Muscle layer of colon (tissue), 2 donors: Measurements from ENCODE around the gene ERBB4.
"Not testable (repeated sequence)": the region's sequence is repeated elsewhere in the genome, so short reads cannot be mapped to it uniquely, and the experiment has no call there.

ENCODE experiments used
- H3K27ac ChIP-seq: one replicate; pipeline ENCODE4 v1.7.0; 2013; ENCODE audit warnings: low read depth, mild to moderate bottlenecking, low read length, moderate library complexity
- H3K27me3 ChIP-seq, 2 donors: one replicate each; pipeline ENCODE4 v1.7.0; 2013; ENCODE audit warnings: low read length in 2 of 2, mild to moderate bottlenecking in 2 of 2; ENCODE audit not compliant: insufficient read depth in 2 of 2, control insufficient read depth in 1 of 2
- H3K36me3 ChIP-seq: one replicate; pipeline ENCODE4 v1.7.0; 2013; ENCODE audit warnings: mild to moderate bottlenecking, low read length; ENCODE audit not compliant: insufficient read depth
- H3K4me1 ChIP-seq: one replicate; pipeline ENCODE4 v1.7.0; 2013; ENCODE audit warnings: mild to moderate bottlenecking, low read length; ENCODE audit not compliant: insufficient read depth
- H3K4me3 ChIP-seq, 2 donors: one replicate each; pipeline ENCODE4 v1.7.0; 2013; ENCODE audit warnings: low read length in 2 of 2, low read depth in 1 of 2, mild to moderate bottlenecking in 1 of 2, moderate library complexity in 1 of 2
- H3K9ac ChIP-seq: one replicate; pipeline ENCODE4 v1.7.0; 2013; ENCODE audit warnings: low read length
- H3K9me3 ChIP-seq: one replicate; pipeline ENCODE4 v1.7.0; 2013; ENCODE audit warnings: mild to moderate bottlenecking, low read length
- donor health status: abdominal sarcoma.
- donor health status: Adenocarcinoma of cecum.

ERBB4 gene

DNA sequence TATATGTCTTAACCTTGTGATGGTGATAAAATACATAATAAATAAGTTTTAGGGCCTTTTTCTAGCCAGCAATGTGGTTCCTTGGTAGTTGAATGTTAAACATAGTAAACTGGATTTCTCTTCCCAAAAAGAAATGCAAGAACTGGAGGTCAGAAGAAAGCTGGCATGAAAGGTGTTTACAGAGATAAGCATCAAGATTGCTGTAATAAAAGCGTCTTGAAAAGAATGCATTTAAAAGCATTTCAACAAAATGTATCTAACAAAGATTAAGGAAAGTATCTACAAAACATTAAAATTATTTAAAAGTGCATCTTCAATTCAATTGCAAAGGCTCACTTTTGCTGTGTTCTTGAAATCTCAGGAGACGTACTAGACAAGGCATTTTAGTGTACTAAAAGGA, 419.0 kb downstream of the ERBB4 start:
- H3K4me1 ChIP-seq = no peaks in the 10 kb centered on the region
- H3K9ac ChIP-seq = no peak overlapping the region
- no peak overlapping the region for H3K4me3 ChIP-seq
- no peak overlapping the region for H3K27ac ChIP-seq
- H3K27me3 ChIP-seq = no peaks in the 10 kb centered on the region
- no peaks in the 10 kb centered on the region for H3K9me3 ChIP-seq
- no peaks in the 10 kb centered on the region for H3K36me3 ChIP-seq

DNA sequence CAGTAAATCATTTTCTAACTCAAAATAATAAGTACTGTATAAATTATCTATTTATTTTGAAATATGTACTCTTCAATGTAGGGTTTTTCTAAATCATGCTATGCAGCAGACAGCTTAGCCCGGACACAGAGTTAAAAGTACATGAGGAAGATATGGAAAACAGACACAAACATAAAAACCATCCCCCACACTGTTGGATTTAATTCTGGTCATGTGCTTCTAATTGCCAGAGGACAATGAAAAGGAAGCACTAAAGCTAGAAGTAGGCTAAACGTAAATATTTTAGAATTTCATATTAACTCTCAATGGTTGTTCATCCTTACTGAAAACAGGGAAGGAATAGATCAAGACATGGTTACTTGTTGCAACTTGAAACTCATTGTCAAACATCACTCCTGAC, 420.7 kb downstream of the ERBB4 start:
- Histone ChIP-seq H3K4me3 (no peak overlapping the region), H3K27ac (no peak overlapping the region), H3K9me3 (no peaks in the 10 kb centered on the region), H3K4me1 (no peaks in the 10 kb centered on the region), H3K36me3 (no peaks in the 10 kb centered on the region), H3K9ac (no peak overlapping the region), H3K27me3 (no peaks in the 10 kb centered on the region)

DNA sequence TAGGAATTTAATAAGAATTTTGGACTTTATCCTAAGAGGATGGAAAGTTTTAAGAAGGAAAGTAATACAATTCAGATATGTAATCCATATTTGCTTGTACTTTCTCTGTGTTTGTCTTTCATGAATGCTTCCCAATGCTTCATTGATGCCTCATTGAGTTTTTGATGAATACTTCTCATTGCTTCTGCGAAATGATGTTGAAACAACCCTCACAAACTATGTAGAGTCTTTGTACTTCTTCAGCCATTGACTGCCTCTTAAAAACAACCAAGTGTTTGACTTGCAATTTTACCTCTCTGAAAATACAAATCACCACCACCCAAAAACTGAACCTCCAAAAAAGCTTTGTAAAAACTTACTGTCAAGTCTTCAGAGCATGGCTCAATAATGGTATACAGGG, 424.1 kb downstream of the ERBB4 start:
- Histone ChIP-seq H3K27ac (no peak overlapping the region), H3K27me3 (no peaks in the 10 kb centered on the region), H3K4me3 (no peak overlapping the region), H3K36me3 (no peaks in the 10 kb centered on the region), H3K9ac (no peak overlapping the region), H3K9me3 (no peaks in the 10 kb centered on the region), H3K4me1 (no peaks in the 10 kb centered on the region)

DNA sequence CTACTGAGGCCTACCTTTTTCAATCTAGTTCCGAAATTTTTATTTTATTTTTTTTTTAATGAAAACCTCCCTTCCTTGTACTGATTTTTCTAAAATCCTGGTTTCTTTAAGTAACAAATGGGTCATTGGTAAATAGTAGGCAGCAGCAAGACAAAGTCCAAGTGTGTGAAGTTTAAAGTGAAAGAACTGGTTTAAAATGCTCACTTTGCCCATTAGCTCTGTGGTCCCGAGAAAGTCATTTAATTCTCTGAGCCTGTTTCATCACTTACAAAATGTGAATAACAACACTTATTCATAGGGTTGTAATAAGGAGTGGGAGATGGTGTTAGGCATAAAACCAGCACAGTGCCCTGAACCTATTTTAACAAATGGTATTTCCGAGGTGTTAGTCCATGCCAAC, 426.2 kb downstream of the ERBB4 start:
- Histone ChIP-seq H3K27ac (no peak overlapping the region), H3K4me3 (no peak overlapping the region), H3K4me1 (no peaks in the 10 kb centered on the region), H3K27me3 (no peaks in the 10 kb centered on the region), H3K9me3 (no peaks in the 10 kb centered on the region), H3K36me3 (no peaks in the 10 kb centered on the region), H3K9ac (no peak overlapping the region)

DNA sequence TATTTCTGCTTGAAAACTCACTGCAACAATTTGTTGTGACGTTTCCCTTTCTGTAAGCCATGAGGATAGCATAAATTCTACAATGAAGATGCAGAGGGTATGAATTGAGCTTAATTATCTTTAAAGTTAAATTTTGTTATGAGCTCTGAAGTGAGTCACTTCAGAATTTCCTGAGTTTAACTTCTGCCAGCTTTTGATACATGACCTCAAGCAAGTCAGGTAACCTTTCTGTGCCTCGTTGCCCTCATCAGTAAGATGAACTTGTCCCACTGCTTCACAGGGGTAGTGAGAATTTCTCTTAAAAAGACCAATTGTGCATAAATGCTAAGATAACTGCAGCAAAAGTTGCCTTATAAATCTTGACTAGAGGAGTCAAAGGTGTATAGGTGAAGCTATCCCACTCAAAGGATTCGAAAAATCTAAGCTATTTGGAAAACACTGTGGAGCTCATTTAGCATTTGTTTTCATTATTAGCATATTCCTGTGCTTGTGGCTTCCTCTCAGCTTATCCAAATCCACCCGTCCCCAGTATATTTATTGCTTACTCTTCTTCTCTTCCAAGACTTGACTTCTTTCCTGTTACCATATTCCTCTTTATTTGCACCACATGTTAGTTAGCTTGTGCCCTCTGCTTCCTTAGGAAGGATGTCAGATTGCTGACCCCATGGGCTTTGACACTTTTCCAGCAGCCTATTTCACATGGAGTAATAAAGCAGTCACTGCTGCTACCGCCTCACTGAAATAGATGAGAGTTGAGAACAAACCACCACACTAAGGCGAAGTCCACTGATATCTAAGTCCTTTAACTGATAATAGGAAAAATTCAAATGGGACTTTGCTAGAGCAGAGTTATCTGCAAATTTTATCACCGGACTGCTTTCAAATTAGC, 428.6 kb downstream of the ERBB4 start:
- H3K9me3 ChIP-seq = no peaks in the 10 kb centered on the region

DNA sequence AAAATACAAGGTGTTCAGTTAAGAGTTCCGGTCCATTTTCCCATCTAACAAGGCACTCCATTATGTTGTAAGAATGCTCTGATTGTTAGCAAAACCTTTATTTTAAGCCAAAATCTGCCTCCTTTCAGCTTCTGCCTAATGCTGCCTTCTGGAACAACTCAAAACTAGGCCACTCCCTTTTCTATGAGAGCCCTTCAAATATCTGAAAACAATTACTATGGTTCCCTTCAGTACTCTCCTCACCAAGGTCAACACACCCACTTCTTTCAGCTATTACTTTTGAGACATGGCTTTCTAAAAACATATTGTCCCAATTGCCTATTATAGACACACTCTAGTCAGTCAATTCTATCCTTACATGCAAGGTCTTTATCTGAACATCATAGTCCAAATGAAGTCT, 429.4 kb downstream of the ERBB4 start:
- Histone ChIP-seq H3K36me3 (no peaks in the 10 kb centered on the region), H3K4me3 (no peak overlapping the region), H3K27ac (no peak overlapping the region), H3K9ac (no peak overlapping the region), H3K9me3 (no peaks in the 10 kb centered on the region), H3K27me3 (no peaks in the 10 kb centered on the region), H3K4me1 (no peaks in the 10 kb centered on the region)

More for the DNA sequence above, 428.6 kb downstream of the ERBB4 start:
- no peak overlapping the region for H3K4me3 ChIP-seq
- no peaks in the 10 kb centered on the region for H3K4me1 ChIP-seq
- H3K9ac ChIP-seq = no peak overlapping the region
- no peak overlapping the region for H3K27ac ChIP-seq
- no peaks in the 10 kb centered on the region for H3K36me3 ChIP-seq
- no peaks in the 10 kb centered on the region for H3K27me3 ChIP-seq

DNA sequence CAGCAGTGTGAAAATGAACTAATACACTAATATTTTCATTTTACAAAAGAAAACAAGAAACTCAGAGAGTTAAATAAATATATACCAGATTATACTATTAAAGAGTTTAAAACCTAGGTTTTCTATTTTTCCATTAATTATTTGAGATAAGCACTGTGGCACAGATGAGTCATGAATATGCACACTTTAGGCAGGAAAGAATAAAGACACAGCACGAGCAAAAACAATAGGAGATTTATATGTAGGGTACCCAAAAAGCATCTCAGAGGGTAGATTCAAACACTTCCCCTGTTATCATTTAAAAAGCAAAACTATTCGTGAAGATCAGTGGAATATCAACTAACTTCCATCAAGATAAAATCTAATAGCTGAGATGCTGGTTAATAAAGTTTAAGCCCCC, 430.6 kb downstream of the ERBB4 start:
- Histone ChIP-seq H3K36me3 (no peaks in the 10 kb centered on the region), H3K27me3 (no peaks in the 10 kb centered on the region), H3K4me1 (no peaks in the 10 kb centered on the region), H3K9me3 (no peaks in the 10 kb centered on the region), H3K27ac (no peak overlapping the region), H3K9ac (no peak overlapping the region), H3K4me3 (no peak overlapping the region)

DNA sequence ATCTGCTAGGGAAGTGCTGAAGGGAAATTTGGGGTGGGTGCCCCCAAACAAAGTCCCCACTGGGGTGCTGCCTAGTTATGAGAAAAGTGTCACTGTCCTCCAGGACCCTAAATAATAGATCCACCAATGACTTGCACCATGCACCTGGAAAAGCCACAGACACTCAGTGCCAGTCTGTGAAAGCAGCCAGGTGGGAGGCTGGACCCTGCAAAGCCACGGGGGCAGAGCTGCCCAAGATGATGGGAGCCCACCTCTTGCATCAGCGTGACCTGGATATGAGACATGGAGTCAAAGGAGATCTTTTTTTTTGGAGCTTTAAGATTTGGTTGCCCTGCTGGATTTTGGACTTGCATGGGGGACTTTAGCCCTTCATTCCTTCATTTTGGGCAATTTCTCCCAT, 431.6 kb downstream of the ERBB4 start:
- H3K9ac ChIP-seq = no peak overlapping the region
- H3K9me3 ChIP-seq = no peaks in the 10 kb centered on the region
- H3K27ac ChIP-seq = no peak overlapping the region
- H3K4me1 ChIP-seq = no peaks in the 10 kb centered on the region
- H3K4me3 ChIP-seq = no peak overlapping the region
- no peaks in the 10 kb centered on the region for H3K27me3 ChIP-seq
- no peaks in the 10 kb centered on the region for H3K36me3 ChIP-seq

DNA sequence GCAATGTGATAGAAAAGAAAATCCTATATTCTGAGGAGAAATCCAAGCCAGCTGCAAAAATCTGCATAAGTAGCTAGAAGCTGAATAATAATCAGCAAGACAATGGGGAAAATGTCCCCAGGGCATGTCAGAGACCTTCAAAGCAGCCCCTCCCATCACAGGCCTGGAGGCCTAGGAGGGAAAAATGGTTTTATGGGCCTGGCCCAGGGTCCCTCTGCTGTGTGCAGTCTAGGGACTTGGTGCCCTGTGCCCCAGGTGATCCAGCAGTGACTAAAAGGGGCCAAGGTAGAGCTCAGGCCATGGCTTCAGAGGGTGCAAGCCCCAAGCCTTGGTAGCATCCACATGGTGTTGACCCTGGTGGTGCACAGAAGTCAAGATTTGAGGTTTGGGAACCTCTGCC, 432.1 kb downstream of the ERBB4 start:
- H3K27me3 ChIP-seq, H3K27ac ChIP-seq, H3K4me1 ChIP-seq, H3K4me3 ChIP-seq, H3K9ac ChIP-seq, H3K36me3 ChIP-seq, H3K9me3 ChIP-seq: not testable (repeated sequence)

DNA sequence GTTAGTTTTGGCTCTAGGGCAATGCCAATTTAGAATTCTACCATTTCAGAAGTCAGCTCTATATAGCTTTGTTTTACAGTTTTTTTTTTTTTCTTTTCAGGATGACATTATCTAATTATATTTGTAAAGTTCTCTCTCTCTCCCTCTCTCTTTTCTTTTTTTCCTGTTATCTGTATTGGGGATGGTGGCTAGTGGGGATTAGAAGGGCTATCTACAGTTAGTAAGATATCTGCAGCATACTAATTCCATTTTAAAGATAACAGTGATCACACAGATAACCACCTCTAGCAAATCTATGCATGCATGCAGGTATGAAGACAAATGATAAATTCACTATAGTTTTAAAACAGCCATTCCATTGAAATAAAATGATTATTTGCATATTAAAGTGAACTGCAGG, 438.9 kb downstream of the ERBB4 start:
- Histone ChIP-seq H3K36me3 (no peaks in the 10 kb centered on the region), H3K9ac (no peak overlapping the region), H3K27me3 (no peaks in the 10 kb centered on the region), H3K4me1 (no peaks in the 10 kb centered on the region), H3K9me3 (no peaks in the 10 kb centered on the region), H3K27ac (no peak overlapping the region), H3K4me3 (no peak overlapping the region)

DNA sequence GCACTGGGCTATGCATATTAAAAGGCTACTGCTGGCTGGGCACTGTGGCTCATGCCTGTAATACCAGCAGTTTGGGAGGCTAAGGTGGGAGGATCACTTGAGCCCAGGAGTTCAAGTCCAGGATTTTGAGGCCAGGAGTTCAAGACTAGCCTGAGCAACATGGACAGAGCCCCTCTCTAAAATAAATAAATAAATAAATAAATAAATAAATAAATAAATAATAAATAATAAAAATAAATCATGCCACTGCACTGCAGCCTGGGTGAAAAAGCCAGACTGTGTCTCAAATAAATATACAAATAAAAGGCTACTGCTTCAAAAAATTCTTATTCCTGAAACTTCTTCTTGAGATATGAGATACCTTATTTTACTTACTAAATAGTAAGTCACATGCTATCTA, 439.6 kb downstream of the ERBB4 start:
- no peaks in the 10 kb centered on the region for H3K27me3 ChIP-seq
- H3K36me3 ChIP-seq = no peaks in the 10 kb centered on the region
- H3K27ac ChIP-seq = no peak overlapping the region
- H3K4me3 ChIP-seq = no peak overlapping the region
- no peaks in the 10 kb centered on the region for H3K9me3 ChIP-seq
- no peak overlapping the region for H3K9ac ChIP-seq
- no peaks in the 10 kb centered on the region for H3K4me1 ChIP-seq

DNA sequence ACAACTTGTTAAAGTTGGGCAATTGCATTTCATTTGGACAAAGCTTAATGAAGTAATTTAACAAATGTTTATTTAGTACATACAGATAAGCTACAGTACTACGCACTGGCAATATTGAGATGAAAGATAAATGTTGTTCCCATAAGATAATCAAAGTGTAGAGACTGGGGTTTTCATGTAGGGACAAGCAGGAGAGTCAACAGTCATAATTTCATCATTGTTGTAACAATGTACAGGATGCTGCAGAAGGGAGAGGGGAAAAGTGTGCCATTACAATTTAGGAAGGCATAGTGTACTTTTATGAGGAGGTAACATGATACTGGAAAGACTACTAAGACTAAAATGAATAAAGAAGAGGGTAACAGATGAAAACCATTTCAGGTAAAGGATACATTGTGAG, 441.6 kb downstream of the ERBB4 start:
- Histone ChIP-seq H3K9me3 (no peaks in the 10 kb centered on the region), H3K27ac (no peak overlapping the region)

More for the DNA sequence above, 441.6 kb downstream of the ERBB4 start:
- no peak overlapping the region for H3K4me3 ChIP-seq
- H3K27me3 ChIP-seq = no peaks in the 10 kb centered on the region
- no peak overlapping the region for H3K9ac ChIP-seq
- no peaks in the 10 kb centered on the region for H3K4me1 ChIP-seq
- no peaks in the 10 kb centered on the region for H3K36me3 ChIP-seq
